D721Med (cell line): ENCODE measurements around the gene DPY19L3.
"Not testable (repeated sequence)": the region's sequence is repeated elsewhere in the genome, so short reads cannot be mapped to it uniquely, and the experiment has no call there.

ENCODE experiments used
- DNase-seq: peaks from one replicate; pipeline ENCODE4 v3.0.0; 2011; ENCODE audit warnings: low spot score; ENCODE audit not compliant: insufficient read length
- FAIRE-seq: peaks from 2 replicates; lab custom pipeline; 2011; peaks lifted over from hg19 to GRCh38; lab: Jason Lieb, UNC
- CTCF ChIP-seq: IDR thresholded peaks from 2 replicates; pipeline ENCODE4 v1.5.1; 2012; ENCODE audit warnings: mild to moderate bottlenecking, control low read depth; ENCODE audit not compliant: insufficient read depth; ENCODE audit errors: missing control alignments

DPY19L3 gene

GRCh38 chr19:32373585-32374295, 31.8 kb upstream of the DPY19L3 start:
- FAIRE-seq (no peak), DNase-seq (no peak)
- TF ChIP-seq CTCF, result no peak

GRCh38 chr19:32374362-32374761, 31.2 kb upstream of the DPY19L3 start:
- not testable (repeated sequence) for FAIRE-seq, DNase-seq

GRCh38 chr19:32377088-32377487, 28.5 kb upstream of the DPY19L3 start:
- DNase-seq, FAIRE-seq: not testable (repeated sequence)
- peak; percentile 26 for TF ChIP-seq CTCF

- FAIRE-seq, result no peak
- DNase-seq, result no peak
- TF ChIP-seq CTCF, result no peak
Measured at GRCh38 chr19:32380269-32380668, 25.3 kb upstream of the DPY19L3 start.

GRCh38 chr19:32387701-32388392, 17.7 kb upstream of the DPY19L3 start:
- TF ChIP-seq CTCF, result no peak
- no peak for FAIRE-seq
- no peak for DNase-seq

GRCh38 chr19:32388393-32388855, 17.1 kb upstream of the DPY19L3 start:
- FAIRE-seq (peak; percentile 21), DNase-seq (no peak)
- TF ChIP-seq CTCF, result no peak

GRCh38 chr19:32392901-32393300, 12.7 kb upstream of the DPY19L3 start:
- FAIRE-seq, result no peak
- DNase-seq, result no peak
- TF ChIP-seq CTCF, result no peak
